GM19035 (cell line): ENCODE results near the gene SV2C.
"Not testable (repeated sequence)": the region's sequence is repeated elsewhere in the genome, so short reads cannot be mapped to it uniquely, and the experiment has no call there.

ENCODE experiments used
- ATAC-seq: cut with Tn5 transposase; IDR thresholded peaks from one replicate; pipeline ENCODE4 v1.9.1; 2021; ENCODE audit not compliant: unreplicated experiment

Gene SV2C, protein sequence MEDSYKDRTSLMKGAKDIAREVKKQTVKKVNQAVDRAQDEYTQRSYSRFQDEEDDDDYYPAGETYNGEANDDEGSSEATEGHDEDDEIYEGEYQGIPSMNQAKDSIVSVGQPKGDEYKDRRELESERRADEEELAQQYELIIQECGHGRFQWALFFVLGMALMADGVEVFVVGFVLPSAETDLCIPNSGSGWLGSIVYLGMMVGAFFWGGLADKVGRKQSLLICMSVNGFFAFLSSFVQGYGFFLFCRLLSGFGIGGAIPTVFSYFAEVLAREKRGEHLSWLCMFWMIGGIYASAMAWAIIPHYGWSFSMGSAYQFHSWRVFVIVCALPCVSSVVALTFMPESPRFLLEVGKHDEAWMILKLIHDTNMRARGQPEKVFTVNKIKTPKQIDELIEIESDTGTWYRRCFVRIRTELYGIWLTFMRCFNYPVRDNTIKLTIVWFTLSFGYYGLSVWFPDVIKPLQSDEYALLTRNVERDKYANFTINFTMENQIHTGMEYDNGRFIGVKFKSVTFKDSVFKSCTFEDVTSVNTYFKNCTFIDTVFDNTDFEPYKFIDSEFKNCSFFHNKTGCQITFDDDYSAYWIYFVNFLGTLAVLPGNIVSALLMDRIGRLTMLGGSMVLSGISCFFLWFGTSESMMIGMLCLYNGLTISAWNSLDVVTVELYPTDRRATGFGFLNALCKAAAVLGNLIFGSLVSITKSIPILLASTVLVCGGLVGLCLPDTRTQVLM

DNA sequence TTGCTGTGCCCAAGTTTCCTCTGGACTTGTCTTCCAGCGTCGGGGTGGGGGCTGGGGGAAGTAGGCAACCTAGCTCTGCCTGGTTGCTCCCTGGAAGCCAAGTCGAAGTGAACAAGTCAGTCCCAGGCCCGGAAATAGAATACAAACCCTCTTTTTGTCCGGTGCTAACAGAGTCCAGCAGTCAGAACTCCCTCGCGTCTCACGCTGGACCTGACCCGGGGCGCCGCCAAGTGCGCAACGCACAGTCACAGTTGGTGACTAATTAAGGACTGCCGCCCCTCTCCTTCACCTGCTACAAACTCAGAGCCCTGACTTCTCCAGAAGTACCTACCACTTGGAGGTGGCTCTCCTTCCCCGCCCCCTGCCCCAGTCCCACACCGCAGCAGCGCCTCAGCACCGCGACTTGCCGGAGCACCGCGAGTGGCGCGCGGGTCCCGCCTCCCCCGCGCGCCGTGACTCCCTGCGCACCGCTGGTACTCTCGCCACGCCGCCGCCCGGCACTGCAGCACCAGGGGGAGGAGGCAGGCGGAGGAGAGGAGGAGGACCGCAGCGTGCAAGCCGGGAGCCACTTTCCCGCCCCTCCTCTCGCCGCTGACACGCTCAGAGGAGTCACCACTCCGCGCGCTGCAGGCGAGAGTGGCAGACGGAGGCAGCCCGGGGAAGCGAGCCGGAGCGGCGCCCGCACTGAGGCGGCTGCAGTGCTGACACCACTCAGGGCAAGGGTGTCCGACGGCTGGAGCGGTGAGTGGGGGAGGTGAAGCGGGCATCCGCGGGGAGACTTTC lies at the start of gene SV2C:
TSS of gene SV2C (plus strand) at position 612 of the 783 bp plus-strand sequence. CDS start 48,368 bp downstream, outside the sequence.
- no peak for ATAC-seq

DNA sequence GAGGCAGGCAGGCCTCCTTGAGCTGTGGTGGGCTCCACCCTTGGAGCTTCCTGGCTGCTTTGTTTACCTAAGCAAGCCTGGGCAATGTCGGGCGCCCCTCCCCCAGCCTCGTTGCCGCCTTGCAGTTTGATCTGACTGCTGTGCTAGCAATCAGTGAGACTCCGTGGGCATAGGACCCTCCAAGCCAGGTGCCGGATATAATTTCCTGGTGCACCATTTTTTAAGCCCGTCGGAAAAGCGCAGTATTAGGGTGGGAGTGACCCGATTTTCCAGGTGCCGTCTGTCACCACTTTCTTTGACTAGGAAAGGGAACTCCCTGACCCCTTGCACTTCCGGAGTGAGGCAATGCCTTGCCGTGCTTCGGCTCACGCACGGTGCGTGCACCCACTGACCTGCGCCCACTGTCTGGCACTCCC lies 45.4 kb upstream of the SV2C start:
- not testable (repeated sequence) for ATAC-seq

DNA sequence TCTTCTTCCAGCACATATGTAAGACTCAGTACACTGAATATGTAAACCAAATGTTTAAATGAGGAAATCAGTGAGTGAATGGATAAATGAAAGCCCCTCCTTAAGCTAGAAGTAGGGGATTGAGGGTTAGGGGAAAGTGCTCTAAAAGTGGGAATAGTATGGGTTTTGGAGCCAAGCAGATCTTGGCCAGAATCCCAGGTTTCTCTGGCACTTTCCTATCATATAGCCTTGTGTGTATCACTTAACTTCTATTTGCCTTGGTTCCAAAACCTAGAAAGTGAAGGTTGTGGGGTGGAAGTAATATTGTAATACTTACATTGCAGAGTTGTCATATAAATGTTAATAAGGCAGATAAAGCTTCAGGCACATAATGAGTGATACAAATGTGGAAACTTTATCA lies 45.0 kb upstream of the SV2C start:
- no peak for ATAC-seq

DNA sequence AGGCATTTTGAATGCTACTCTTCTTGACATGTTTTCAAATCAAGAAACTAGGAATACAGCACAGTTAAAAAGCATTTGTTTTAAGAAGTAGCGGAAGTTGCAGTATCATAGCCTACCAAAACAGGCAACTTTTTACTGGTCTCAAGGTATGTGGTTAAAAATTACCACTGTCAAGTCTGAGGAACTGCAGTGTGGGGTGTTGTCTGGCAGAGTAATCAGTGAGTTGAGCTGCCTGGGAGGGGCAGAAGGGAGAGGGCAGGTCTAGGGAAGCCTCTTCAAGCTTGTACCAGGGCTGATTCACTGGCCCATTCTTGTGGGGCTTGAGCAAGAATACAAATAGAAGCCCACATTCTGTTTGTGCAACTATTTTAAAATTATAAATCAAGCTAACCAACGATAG lies 42.4 kb upstream of the SV2C start:
- ATAC-seq = no peak

DNA sequence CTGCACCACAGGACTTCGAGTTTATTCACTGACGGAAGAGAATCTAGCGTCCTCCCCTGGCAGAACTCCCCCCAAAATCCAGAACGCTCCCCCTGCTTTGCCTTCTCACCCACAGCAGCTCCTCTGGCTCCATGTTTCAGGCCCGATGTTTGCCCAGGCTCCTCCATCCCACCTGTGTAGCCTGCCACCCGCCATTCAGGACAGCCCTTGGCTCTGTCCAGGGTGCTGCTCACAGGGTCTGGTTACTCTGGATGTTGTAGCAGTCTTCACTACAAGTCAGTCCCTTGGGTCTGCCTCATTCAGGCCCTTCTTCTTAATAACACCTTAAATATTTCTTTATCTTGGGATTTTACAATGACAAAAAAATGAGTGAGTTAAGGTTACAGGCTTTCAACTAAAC lies 41.3 kb upstream of the SV2C start:
- ATAC-seq = no peak

DNA sequence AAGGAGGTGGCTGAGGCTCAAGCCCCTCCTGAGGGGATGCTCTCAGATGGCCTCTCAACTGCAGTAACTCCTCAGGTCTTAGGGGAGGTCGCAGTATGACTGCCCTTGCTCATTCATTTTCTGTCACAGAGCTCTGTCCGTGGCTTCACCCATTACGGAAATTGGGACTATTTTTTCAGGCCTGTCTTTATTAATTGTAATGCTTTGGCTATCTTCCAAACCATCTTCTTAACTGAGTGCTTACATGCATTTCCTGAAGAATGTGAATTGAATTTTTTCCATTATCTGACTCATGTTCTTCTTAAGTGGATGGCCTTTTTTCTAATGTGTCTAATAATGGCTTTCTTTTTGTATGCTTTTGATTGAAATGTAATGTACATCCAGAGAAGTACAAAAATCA lies 36.4 kb upstream of the SV2C start:
- ATAC-seq = no peak

DNA sequence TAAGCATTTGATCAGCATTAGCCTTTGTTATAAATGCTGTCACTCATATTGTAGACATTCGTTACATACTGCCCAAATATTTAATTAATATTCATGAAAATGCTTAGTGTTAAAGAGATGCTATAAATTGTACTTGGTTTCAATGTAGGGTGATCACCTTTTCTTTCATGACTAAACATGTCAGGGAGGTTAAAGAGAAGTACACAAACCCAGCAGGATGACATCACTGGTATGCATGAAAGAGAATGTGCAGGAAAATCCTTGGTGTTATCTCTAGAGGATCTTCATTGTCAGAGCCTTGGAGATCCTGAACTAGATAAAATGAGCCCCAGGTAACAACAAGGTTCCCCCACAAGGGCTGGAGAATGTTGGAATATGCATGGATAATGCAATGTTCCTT lies 33.0 kb upstream of the SV2C start:
- ATAC-seq = no peak

DNA sequence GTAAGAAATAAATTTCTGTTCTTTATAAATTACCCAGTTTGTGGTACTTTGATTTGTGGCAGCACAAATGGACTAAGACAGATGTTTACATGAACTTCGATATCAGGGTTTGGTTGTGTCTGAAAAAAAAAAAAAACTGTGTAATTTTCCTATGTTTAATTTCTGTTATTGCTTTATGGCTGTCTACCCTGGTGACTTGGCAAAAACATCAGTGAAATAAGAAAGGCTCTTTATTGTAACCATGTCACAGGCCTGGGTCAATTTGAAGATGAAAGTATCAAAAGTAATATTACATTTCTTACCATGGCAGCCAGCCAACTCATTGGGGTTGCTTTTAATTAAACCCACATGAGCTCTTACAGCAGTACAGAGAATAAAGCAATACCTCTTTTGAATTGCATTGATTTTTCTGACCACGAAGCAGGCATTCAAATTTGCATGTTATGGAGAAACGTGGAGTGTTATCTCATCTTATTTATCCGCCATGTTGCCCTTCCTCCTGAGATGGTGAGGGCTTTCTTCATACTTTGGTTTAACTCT lies 20.6 kb upstream of the SV2C start:
- ATAC-seq = no peak

DNA sequence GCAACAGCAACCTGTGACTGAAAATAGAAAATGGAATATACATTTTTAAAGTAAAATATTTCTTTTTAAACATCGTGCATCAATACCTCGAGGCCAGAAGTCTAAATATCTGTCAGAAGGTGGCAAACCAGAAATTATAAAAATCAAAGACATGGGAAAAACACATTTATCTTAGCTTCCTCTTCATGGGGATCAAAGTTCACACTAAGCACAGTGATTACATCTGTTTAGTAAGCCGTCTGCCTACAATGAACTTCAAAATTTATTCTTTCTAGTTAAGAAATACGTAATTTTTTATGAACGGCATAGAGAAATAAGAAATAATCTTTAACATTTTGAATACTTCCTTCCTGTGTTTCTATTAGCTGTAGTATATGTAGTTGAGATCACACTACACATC lies 17.9 kb upstream of the SV2C start:
- no peak for ATAC-seq

DNA sequence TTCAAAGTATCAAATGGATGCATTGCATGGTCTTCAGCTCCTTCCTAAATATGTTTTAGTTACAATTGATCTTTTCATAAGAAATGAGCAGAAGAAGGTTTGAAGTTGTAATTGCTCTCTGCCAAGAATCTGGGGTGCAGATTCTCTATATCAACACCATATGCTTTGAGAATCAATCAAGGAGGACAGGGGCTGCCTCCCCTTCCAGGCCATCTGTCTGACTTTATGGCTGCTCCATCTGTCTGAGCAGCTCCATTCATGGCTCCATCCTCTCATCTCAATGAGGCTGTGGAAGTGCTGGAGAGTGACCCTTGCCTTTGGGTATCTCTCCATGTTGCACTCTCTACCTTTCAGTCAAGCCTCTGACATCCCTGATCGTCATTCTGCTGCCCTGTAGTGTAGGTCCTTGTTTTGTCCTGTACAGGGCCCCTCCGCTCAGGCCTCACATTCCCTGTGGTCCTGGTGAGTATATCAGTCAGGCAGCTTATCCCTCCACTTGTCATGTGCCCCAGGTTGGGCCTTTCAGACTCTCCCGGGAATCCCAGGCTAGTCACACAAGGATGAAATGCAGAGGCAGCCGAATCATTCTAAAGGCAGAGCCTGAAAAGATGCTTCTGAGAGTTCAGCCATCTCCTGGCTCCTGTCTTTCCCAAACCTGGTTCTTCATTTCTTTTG lies 14.0 kb upstream of the SV2C start:
- no peak for ATAC-seq

DNA sequence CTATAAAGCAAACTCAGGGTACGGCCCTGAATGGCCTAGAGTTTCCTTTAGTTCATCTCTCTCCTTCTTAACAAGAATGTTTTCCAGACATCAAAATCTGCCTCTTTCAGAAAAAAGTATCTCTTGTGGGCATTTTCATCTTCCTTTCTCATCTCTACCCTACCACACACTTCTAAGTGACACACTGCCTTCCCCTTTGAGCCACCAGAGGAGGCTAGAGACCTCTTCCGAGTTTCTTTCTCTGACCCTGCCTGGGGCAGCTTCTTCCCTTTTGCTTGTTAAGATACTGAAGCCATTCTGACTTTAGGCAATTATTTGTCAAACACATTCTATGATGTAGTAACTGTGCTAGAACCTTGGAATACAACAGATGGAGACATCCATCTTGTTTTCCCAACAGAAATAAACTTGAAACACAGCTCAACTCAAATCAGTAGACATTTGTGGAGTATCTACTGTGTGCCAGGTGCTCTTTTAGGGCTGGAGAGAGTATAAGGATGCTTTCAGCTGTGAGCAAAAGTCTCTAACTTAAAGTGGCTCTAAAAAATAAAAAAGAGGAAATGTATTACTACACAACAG lies 8.6 kb upstream of the SV2C start:
- no peak for ATAC-seq

DNA sequence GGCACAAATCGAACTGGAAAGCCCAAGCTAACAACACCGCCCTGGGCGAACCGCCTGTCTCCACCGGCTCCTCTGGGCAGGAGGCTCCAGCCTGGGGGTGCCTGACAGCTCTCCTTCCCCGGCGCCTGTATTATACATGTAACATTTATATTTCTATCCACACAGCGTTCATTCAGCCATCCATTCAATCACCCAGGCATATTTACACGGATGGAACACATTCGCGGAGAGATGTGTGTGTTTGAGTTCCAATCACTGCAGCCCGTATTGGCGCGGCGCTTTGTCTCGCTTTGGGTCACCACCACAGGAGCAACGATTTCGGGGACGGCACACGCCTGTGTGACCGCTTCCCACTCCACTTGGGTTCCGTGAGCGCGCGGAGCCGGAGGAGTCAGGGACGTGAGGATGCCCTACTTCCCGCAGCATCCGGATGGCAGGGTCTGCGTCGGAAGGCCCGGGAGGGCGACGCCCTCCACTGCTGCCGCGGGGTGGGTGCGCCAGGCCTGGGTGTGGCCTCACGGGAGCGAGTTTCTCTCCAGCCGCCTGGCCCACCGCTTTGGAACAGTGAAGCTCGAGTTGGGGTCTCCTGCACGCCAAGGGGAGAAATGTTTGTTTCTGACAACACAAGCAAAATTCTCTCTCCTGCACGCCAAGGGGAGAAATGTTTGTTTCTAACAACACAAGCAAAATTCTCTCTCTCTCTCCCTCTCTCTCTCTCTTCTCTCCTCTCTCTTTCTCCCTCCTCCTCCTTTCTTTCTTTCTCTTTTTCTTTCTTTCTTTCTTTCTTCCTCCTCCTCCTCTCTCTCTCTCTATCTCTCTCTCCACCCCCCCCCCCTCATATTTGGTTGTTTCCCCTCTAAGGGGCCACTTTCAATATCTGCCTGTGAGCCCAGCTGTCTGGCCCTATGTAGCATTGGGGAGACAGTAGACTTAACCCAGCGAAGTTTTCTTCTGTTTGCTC lies 1.1 kb upstream of the SV2C start:
- ATAC-seq = no peak

DNA sequence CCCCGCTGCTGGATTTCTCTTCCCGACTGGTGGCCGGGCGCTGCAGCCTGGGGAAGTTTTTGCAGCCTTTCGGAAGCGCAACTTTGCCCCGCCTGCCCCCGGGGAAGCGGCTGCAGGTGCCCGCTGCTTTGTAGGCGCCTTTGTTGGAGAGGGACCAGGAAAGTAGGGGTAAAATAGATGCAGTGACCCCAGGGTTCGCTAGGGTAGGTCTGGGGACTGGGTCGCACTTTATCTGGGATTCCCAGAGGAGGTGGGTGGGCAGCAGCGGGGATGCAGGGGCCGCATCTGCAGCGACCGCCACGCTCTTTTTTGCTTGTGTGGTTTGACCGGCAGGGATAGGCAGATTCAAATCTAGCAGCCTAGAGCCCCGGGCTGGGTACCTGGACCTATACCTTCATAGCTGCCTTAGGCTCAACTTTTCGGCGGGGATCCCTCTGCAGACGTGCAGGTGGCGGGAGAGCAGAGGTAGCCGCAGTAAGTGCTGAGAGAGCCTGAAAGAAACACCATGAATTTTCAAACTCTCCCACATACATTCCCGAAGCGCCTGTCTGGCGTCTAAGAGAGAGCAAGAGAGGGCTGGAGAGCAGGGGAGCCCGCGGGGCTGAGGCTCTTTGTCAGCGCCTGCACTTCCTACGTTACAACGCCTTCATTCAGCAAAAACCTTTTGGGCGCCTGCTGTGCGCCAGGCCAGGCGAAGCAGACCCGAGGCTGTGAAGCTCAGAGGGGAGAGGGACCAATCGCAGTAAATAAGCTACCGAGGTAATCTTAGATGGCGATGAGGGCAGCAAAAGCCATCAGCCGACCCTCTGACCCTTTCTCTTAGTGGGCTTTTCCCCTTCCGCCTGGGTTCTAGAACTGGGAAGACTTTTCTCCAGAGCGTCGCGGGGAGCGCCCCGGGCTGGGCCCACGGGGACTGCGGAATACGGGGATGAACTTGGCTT lies 642 bp downstream of the SV2C start:
- ATAC-seq = no peak

DNA sequence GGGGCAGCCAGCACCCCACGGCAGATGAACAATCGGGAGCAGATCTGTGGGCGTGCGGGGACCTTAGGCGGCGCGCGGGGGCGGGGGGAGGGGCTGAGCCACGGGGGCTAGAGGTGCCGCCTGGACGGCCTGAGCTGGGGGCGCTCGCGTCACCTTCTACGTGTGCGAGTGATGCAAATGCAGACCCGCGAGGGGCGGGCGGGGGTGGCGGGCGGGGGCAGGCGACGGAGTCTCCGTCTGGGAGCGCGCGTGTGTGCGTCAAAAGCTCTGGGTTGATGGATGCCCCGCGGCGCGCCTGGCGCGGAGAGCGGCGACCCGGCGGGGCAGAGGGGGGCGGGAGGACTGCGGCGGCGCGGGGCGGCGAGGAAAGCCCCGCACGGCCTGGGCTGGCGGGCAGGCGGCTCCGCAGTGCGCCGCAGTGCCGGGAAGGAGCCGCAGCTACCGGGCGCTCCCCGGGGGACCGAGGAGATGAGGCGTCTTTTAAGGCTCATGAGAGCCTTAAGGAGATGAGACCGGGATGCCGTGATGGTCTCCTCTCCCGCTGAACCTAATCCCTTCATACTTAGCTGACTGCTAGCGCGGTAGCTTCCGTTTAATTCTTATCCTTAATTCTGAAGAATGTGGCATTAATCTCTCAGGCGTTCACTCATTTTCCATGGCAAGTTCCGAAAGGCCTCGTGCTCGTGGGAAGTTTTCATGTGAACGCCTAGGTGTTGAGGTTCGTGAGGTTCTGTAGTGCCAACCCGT lies 1.5 kb downstream of the SV2C start:
- ATAC-seq = no peak

DNA sequence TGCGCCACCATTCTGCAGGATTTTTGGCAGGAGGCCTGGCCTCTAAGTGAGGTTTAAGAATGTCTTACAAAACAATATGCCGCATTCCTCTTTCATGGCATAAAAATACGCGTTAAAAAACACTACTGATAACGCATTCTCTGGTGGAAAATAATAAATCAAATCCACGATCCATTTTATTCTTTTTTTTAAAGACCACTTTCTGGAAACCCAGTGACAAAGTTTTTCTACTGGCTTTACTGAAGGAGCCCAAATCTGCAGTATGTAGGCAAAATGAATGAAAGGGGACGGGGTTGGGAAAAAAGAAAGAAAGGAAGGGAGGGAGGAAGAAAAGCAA lies 2.0 kb downstream of the SV2C start:
- no peak for ATAC-seq

DNA sequence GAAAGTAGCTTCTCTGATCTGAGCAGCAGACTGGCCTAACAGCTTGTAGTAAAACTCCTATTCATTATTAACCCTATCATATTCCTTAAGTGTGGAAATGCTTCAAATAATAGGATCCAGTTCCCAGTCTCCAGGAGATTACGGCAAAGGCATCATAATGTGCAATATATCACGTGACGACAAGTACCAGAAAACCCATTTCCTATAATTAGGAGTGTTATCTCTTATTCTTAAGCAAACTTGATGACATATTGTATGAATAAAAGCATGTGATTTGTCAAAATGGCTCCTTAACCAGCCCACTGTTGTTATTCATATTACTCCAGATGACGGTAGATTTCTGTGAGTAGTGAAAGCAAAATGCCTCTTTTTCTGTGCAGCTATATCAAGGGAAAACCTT lies 2.9 kb downstream of the SV2C start:
- no peak for ATAC-seq

DNA sequence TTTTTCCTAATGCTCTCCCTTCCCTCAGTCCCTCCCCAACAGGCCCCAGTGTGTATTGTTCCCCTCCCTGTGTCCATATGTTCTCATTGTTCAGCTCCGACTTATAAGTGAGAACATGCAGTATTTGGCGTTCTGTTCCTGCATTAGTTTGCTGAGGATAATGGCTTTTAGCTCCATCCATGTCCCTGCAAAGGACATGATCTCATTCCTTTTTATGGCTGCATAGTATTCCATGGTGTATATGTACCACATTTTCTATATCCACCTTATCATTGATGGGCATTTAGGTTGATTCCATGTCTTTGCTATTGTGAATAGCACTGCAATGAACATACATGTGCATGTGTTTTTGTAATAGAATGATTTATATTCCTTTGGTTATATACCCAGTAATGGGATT lies 6.0 kb downstream of the SV2C start:
- ATAC-seq = not testable (repeated sequence)

DNA sequence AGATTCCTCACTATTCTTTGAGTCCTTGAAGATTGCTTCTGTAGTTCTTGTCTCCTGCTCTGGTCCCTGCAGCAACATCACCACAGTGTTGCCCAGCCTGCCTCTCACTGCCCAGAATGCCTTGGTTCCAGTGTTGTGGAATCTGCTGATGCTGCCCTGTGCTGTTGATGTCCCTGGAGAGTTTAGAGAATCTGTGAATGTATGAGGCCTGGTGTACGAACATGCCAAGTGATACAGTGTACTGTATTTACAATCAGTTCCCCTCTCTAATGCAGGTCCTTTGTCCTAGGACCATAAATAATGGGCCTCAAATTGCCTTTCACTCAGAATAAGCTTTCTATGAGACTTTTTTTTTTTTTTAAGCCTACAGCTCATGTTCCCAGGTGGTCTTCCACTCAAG lies 8.2 kb downstream of the SV2C start:
- ATAC-seq = no peak
